GM12874 (cell line): ENCODE data around the gene C12orf42.

Source experiments
- CTCF ChIP-seq: IDR thresholded peaks from 2 replicates; pipeline ENCODE4 v1.5.1; 2011; ENCODE audit warnings: low read depth, mild to moderate bottlenecking, control low read depth, low read length, moderate library complexity; ENCODE audit not compliant: insufficient read depth

The C12orf42 gene

GRCh38 chr12:103495469-103496456 is at the start of gene C12orf42:
Gene C12orf42, minus strand, starts transcription at chr12:103495968. Its CDS starts 17,542 bp downstream, at chr12:103478426.
- TF ChIP-seq CTCF = peak; percentile 62; the same call in 1 of the 2 replicates

- TF ChIP-seq CTCF = no peak
Observed at GRCh38 chr12:103542078-103542477, 46.3 kb upstream of the C12orf42 start.

- TF ChIP-seq CTCF = no peak
Observed at GRCh38 chr12:103540319-103540718, 44.6 kb upstream of the C12orf42 start.

- no peak for TF ChIP-seq CTCF
Observed at GRCh38 chr12:103538397-103538796, 42.6 kb upstream of the C12orf42 start.

- no peak for TF ChIP-seq CTCF
Observed at GRCh38 chr12:103530307-103531066, 34.7 kb upstream of the C12orf42 start.

GRCh38 chr12:103529306-103529705 is 33.5 kb upstream of the C12orf42 start:
- no peak for TF ChIP-seq CTCF

- no peak for TF ChIP-seq CTCF
Observed at GRCh38 chr12:103524238-103524875, 28.6 kb upstream of the C12orf42 start.
